Tibial artery (tissue), 4 donors: Measurements from ENCODE around the gene AFF3.

Experiments used
- DNase-seq, 2 donors: peaks; one replicate each; pipeline ENCODE4 v3.0.0-alpha.2; 2019
- H3K27ac ChIP-seq, 2 donors: fragments of 200-600 bp; sonication (generic) in 1 of 2; 1 replicate in 1 of 2; 2 replicates in 1 of 2; pipeline ENCODE4 v1.5.1; 2018 to 2019; ENCODE audit warnings: mild to moderate bottlenecking in 1 of 2
- H3K27me3 ChIP-seq, 2 donors: fragments of 200-600 bp; sonication (generic) in 1 of 2; one replicate each; pipeline versions ENCODE4 v1.5.1 to v1.6.0; 2016 to 2019
- H3K36me3 ChIP-seq, 3 donors: fragments of 200-600 bp; sonication (generic) in 2 of 3; one replicate each; pipeline ENCODE4 v1.5.1; 2016 to 2019; ENCODE audit warnings: mild to moderate bottlenecking in 2 of 3
- H3K4me1 ChIP-seq, 4 donors: fragments of 200-600 bp; sonication (generic) in 2 of 4; 1 replicate in 3 of 4; 2 replicates in 1 of 4; pipeline ENCODE4 v1.5.1; 2016 to 2019
- H3K4me3 ChIP-seq, 2 donors: fragments of 200-600 bp; sonication (generic) in 1 of 2; 1 replicate in 1 of 2; 2 replicates in 1 of 2; pipeline ENCODE4 v1.5.1; 2018 to 2019; ENCODE audit warnings: mild to moderate bottlenecking in 2 of 2
- H3K9me3 ChIP-seq, 3 donors: fragments of 200-600 bp; sonication (generic) in 1 of 3; one replicate each; pipeline ENCODE4 v1.5.1; 2016 to 2019
- CTCF ChIP-seq, 2 experiments: fragments of 200-600 bp in 1 of 2; fragments of 450-650 bp in 1 of 2; IDR thresholded peaks; one replicate each; pipeline ENCODE4 v1.5.1; 2017 to 2019; ENCODE audit warnings: antibody characterized with exemption in 2 of 2, mild to moderate bottlenecking in 1 of 2, moderate library complexity in 1 of 2
- intact Hi-C: fragments of 100-400 bp; cut with DNase I; formaldehyde crosslinking; loops from one replicate; pipeline ENCODE4 v1.15.0; 2023; ENCODE audit warnings: low total_unique reads

Gene AFF3

DNA sequence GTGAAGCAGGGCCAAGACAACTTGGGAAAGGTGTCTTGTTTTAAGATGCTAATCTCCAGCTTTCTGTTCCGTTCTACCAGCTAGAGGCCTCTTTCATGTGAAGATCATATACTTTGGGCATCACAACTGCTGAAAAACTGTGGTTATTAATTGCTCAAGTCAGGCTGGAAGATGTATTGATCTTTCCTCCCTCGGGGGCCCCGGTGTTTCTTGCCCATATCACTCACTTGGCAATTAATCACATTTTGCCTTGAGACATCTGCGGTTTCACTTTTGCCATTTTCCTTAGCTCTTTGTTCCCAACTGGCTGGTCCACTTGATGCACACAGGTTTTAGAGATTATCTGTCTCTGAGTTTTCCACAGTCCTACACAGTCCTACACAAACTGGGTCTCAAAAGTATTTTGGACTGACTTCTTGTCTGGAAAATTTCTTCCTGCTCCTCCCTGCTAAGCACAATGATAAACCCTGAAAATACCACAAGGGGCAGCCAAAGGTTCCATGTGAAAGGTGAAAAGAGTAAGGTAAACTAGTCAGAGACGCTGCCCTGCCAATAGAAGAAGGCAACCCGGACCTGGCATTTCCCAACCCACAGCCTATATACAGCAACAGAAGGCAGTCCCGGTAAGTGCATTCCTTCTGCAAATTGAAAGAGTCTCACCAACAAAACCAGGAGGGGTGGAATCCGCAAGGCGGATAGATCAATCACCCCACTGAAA lies 181.0 kb downstream of the AFF3 start:
- TF ChIP-seq CTCF (IDR thresholded peaks at IDR 0.05), result no peak
- Histone ChIP-seq H3K4me1 (no peaks in the 10 kb centered on the region), H3K4me3 (no peak overlapping the region), H3K27me3 (no peaks in the 10 kb centered on the region), H3K9me3 (no peaks in the 10 kb centered on the region), H3K36me3 (no peaks in the 10 kb centered on the region), H3K27ac (no peak overlapping the region)
- DNase-seq, result no peak
- intact Hi-C loops, result no loop called here

- no peak for DNase-seq
- H3K4me1 ChIP-seq, result no peaks in the 10 kb centered on the region
- no peaks in the 10 kb centered on the region for H3K27me3 ChIP-seq
- H3K36me3 ChIP-seq, result no peaks in the 10 kb centered on the region
- no peak for TF ChIP-seq CTCF (IDR thresholded peaks at IDR 0.05)
- H3K27ac ChIP-seq, result no peak overlapping the region
- no peaks in the 10 kb centered on the region for H3K9me3 ChIP-seq
- H3K4me3 ChIP-seq, result no peak overlapping the region
- intact Hi-C loops, result no loop called here
Measured at GRCh38 chr2:99960790-99961189, 181.6 kb downstream of the AFF3 start.

DNA sequence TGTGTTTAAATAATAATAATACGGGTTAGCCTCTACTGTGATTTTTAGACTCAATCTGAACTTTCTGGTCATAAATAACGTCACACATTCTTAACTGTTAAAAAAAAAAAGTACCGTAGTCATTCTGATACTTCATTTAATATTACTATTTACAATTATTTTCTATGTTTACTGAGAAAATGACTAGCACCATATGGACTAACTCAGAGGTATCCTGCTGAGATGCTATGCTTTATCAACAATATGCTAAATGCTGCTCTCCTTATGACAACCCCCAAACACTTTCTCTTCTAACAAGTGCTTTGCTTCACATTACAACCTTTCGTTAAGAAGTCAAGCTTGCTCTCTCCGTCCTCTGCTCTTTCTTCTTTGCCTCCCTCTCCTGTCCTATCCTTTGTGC lies 182.1 kb downstream of the AFF3 start:
- no peak overlapping the region for H3K4me3 ChIP-seq
- H3K4me1 ChIP-seq, result no peaks in the 10 kb centered on the region
- no peaks in the 10 kb centered on the region for H3K27me3 ChIP-seq
- no peak overlapping the region for H3K27ac ChIP-seq
- no peaks in the 10 kb centered on the region for H3K36me3 ChIP-seq
- DNase-seq, result no peak
- intact Hi-C loops, result no loop called here
- H3K9me3 ChIP-seq, result no peaks in the 10 kb centered on the region
- no peak for TF ChIP-seq CTCF (IDR thresholded peaks at IDR 0.05)

GRCh38 chr2:99959261-99960014 lies 183.0 kb downstream of the AFF3 start:
- no peak for DNase-seq
- no peaks in the 10 kb centered on the region for H3K9me3 ChIP-seq
- no peaks in the 10 kb centered on the region for H3K27me3 ChIP-seq
- H3K36me3 ChIP-seq, result no peaks in the 10 kb centered on the region
- intact Hi-C loops, result no loop called here
- H3K27ac ChIP-seq, result no peak overlapping the region
- H3K4me1 ChIP-seq, result no peaks in the 10 kb centered on the region
- TF ChIP-seq CTCF (IDR thresholded peaks at IDR 0.05), result no peak
- H3K4me3 ChIP-seq, result no peak overlapping the region

- H3K4me3 ChIP-seq, result no peak overlapping the region
- no peaks in the 10 kb centered on the region for H3K27me3 ChIP-seq
- H3K9me3 ChIP-seq, result no peaks in the 10 kb centered on the region
- no peak for DNase-seq
- no peaks in the 10 kb centered on the region for H3K36me3 ChIP-seq
- intact Hi-C loops, result no loop called here
- no peak overlapping the region for H3K27ac ChIP-seq
- no peaks in the 10 kb centered on the region for H3K4me1 ChIP-seq
- no peak for TF ChIP-seq CTCF (IDR thresholded peaks at IDR 0.05)
Measured at GRCh38 chr2:99957332-99958133, 184.9 kb downstream of the AFF3 start.
